Stimulated activated CD8-positive, alpha-beta memory T cell treated with anti-CD3 and anti-CD28 coated beads, Interleukin-2, amount 100 ng/mL, for 1 hour (primary cell): ENCODE data around the gene APOO.
"Not testable (repeated sequence)": the region's sequence is repeated elsewhere in the genome, so short reads cannot be mapped to it uniquely, and the experiment has no call there.

Experiments
- DNase-seq, 2 donors: peaks; one replicate each; pipeline ENCODE4 v3.0.0-alpha.2; 2020; ENCODE audit warnings: low read depth in 2 of 2

APOO gene

DNA sequence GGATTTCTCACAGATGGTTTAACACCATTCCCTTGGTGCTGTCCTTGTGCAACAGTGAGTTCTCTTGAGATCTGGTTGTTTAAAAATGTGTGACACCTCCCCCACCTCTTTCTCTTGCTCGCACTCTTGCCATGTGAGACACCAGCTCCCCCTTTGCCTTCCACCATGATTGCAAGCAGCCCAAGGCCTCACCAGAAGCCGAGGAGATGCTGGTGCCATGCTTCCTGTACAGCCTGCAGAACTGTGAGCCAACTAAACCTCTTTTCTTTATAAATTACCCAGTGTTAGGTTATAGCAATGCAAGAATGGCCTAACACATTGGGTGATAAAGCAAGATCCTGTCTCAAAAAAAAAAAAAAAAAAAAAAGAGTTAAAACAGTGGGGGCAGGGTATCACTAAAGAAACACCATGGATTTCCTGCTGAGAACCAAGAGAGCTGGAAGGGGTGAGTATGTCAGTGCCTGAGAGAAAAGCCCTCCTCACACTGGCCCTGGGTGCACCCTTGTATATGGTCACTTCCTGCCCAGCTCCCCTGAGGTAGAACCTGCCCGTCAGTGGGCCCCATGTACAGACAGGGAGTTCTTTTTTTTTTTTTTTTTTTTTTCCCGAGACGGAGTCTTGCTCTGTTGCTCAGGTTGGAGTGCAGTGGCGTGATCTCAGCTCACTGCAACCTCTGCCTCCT lies 46.4 kb downstream of the APOO start:
- DNase-seq: no peak

DNA sequence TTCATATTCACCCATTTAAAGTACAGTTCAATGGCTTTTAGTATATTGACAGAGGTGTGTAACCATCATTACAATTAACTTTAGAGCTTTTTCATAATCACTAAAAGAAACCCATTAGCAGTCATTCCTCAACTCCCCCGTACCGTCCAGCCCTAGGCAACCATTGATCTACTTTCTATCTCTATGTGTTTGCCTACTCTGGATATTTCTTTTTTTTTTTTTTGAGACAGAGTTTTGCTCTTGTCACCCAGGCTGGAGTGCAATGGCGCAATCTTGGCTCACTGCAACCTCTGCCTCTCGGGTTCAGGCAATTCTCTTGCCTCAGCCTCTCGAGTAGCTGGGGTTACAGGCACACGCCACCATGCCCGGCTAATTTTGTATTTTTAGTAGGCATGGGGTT lies 48.5 kb downstream of the APOO start:
- not testable (repeated sequence) for DNase-seq

GRCh38 chrX:23857935-23858334 lies 49.8 kb downstream of the APOO start:
- DNase-seq: no peak

DNA sequence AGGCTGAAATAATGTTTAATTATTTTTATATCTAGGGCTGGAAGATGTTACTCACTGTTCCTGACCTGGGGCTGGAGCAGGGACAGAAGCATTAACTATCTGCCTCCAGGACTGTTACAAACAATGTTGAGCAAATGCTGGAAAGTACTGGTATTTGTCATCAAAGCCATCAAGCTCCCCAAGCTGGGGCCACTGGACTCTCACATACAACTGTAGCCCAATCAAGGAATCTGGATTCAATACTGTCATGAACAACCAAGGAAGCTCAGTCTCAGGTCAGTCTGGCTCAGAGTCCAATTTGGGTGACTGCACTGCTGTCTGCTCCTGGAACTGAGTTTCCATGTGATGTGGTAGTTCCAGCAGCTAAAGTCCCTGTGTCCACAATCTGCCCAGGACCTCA lies 50.4 kb downstream of the APOO start:
- no peak for DNase-seq

GRCh38 chrX:23855569-23855968 lies 52.2 kb downstream of the APOO start:
- no peak for DNase-seq

- no peak for DNase-seq
These were observed 52.8 kb downstream of the APOO start for GRCh38 chrX:23854945-23855344.

DNA sequence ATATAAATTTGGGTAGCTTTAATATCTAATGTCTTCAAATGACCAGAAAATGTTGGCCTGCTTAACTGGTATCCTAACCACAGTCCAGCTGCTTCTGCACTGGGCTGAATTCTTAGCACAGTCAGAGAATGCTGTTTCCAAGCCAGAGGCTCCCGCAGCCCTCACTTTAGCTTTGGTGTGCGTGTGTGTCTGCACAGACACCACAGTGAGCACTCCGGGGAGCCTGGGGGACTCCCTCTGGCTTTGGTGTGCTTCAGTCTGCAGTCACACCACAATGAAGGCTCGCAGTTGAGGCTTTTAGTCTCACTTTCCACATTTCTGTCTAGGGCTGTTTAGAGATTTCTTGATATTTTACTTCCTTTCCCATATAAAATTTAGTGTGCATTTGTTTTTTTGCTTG lies 53.6 kb downstream of the APOO start:
- no peak for DNase-seq

DNA sequence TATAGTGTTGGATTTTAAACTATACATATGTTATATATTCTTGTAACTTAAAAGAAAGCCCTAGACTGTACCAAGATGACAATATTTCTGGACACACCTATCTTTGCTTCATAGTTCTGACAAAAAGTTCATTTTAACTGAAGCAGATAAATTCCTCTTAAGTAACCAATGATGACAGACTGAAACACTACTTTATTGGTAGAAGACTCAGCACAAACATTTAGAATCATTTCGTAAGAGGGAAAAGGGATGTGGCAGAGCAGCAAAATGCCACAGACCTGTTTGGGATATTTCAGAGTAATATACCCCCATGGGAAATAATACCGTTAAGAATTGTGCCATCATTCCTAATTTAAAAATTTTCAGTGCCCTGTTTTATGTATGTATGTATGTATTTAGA lies 56.2 kb downstream of the APOO start:
- no peak for DNase-seq

GRCh38 chrX:23849241-23849640 lies 58.5 kb downstream of the APOO start:
- DNase-seq: no peak

DNA sequence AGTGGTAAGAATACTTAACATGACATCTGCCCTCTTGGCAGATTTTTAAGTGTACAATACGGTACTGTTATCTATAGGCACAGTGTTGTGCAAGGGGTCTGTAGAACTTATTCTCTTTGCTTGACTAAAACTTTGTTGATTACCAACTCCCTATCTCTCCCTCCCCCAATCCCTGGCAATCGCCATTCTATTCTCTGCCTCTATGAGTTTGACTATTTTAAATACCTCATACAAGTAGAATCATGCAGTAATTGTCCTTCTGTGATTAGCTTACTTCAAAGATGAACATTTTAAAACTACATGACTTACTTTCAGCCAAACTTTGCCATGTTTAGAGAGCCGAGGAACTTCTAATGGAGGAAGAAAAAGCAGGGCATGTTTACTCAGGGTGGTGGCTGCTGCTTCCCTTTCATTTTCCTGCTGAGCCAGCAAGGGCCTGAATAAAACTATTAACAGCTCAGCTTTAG lies 62.4 kb downstream of the APOO start:
- no peak for DNase-seq

DNA sequence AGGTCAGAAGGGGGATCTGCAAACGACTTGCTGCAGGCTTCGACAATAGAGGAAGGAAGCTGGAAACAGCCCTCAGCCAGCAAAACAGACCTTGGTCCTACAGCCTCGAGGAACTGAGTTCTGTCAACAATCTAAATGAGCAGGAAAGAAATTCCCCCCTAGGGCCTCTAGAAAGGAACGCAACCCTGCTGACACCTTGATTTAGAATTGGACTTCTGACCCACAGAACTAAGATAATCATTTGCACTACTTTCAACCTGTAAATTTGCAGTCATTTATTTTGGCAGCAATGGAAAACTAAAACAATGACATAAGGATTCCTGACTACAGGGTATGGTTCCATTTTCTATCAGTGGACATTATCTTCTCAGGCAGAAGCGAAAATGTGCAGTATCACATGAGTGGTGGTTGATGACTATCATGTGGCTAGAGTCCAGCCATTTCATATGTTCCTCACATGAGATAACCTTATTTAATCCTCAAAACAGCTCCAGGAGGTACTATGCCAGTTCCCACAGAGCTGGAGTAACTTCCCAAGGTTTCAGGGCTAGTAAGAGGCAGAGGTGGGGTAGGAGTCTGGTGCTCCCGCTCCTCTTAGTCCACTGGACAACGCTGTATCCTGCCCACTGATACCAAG lies 63.1 kb downstream of the APOO start:
- no peak for DNase-seq

- no peak for DNase-seq
These were observed 65.8 kb downstream of the APOO start for GRCh38 chrX:23841847-23842522.

DNA sequence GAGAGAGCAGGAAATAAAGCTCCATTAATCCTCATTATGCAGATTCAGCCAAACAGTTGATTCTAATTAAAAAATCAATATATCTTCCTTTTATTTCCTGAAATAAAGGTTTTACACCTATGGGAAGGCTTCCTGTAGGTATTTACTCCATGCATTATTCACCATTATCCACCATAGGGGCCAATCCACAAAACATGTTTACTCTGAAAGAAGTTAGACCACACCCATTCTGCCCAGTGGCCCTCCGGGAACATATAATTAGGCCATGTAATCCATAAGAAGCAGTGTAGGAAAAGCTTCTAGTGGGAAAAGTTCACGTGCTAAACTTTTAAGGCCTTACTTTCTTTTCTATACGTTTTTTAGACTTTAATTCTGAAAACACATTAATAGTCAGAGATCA lies 67.1 kb downstream of the APOO start:
- no peak for DNase-seq

GRCh38 chrX:23838953-23839352 lies 68.8 kb downstream of the APOO start:
- DNase-seq: no peak

- DNase-seq: no peak
These were observed 75.0 kb downstream of the APOO start for GRCh38 chrX:23832721-23833120.

- DNase-seq: no peak
These were observed 78.9 kb downstream of the APOO start for GRCh38 chrX:23828881-23829280.

- DNase-seq: no peak
These were observed 81.1 kb downstream of the APOO start for GRCh38 chrX:23826653-23827052.

GRCh38 chrX:23826216-23826615 lies 81.5 kb downstream of the APOO start:
- DNase-seq: no peak

DNA sequence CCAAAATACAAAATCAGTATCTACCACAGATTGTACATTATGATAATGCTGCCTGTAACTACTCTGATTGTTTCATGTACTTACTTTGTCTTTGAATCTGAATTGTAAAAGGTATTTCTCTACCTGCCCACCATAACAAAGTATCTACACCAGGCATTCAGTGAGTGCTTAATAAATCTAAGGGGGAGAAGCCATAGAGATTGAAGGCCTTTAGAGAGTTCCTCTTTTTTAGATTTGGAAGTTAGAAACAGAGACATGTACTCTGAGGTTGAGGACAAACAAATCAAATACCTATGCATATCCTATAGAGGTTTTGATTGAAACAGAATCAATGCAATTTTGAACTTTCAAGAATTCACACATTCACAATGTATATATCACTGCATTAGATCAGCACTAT lies 82.1 kb downstream of the APOO start:
- no peak for DNase-seq

GRCh38 chrX:23822841-23823240 lies 84.9 kb downstream of the APOO start:
- no peak for DNase-seq

DNA sequence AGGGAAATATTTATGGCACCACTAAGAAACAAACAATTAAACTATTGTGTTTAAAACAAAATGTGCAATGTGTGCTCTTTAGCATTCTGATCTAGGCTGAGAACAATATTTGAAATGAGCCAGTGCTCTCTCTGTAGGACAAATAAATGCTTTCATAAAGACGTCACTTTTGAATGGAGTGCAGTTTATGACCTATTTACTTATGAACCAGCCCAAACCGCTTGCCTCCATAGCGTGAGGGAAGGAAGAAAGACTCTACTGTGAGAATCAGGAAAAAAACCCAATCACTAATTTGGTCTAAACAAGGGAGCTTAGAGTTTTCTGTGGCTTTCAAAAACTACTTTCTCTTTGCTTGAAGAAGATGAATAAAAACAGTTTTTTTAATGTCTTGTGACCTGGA lies 85.3 kb downstream of the APOO start:
- no peak for DNase-seq

GRCh38 chrX:23821847-23822246 lies 85.9 kb downstream of the APOO start:
- DNase-seq: no peak

GRCh38 chrX:23820235-23820782 lies 87.4 kb downstream of the APOO start:
- no peak for DNase-seq
